A549 (cell line): Measurements from ENCODE around the gene CDH4. TPM values are rescaled to one million over a fixed set of nuclear protein-coding genes. Genes with fewer than 3 reads are reported as not detected.

Source experiments
- ATAC-seq, 2 experiments: fragments of 200-7000 bp in 1 of 2; fragments of >200 bp in 1 of 2; cut with Nextera tagmentation in 1 of 2; cut with Tn5 transposase in 1 of 2; 3 replicates each; pipeline versions ENCODE4 v1.8.0 to v1.9.1; 2018 to 2020; ENCODE audit warnings: mild to moderate bottlenecking in 1 of 2, moderate library complexity in 1 of 2
- CTCF ChIA-PET: fragments of 300-600 bp; sonication (Branson Sonifier 250); formaldehyde crosslinking; extraction: SDS; loops from one replicate; lab custom pipeline; 2021; ENCODE audit warnings: antibody characterized with exemption, inconsistent platforms; lab: Yijun Ruan, JAX
- POLR2A ChIA-PET: fragments of 350-600 bp; formaldehyde crosslinking; extraction: SDS; loops from one replicate; lab custom pipeline; 2021; ENCODE audit warnings: antibody characterized with exemption, inconsistent platforms; lab: Yijun Ruan, JAX
- DNase-seq, 2 experiments: peaks; one replicate each; pipeline versions ENCODE4 v3.0.0 to v3.0.0-alpha.2; 2011 to 2016; ENCODE audit warnings: low read depth in 1 of 2, low spot score in 1 of 2
- FAIRE-seq: peaks from 2 replicates; lab custom pipeline; 2011; peaks lifted over from hg19 to GRCh38; lab: Jason Lieb, UNC
- H3K27ac ChIP-seq, 2 experiments: fragments of >200 bp; sonication (Bioruptor Twin); formaldehyde crosslinking; 3 replicates each; pipeline ENCODE4 v1.5.1; 2016 to 2017
- H3K4me1 ChIP-seq: fragments of >200 bp; sonication (Bioruptor Twin); formaldehyde crosslinking; 3 replicates; pipeline ENCODE4 v1.6.1; 2016
- H3K4me2 ChIP-seq: fragments of >200 bp; sonication (Bioruptor Twin); formaldehyde crosslinking; 3 replicates; pipeline ENCODE4 v1.6.1; 2016
- H3K4me3 ChIP-seq: fragments of >200 bp; sonication (Bioruptor Twin); formaldehyde crosslinking; 3 replicates; pipeline ENCODE4 v1.5.1; 2016
- H3K9me3 ChIP-seq: fragments of >200 bp; sonication (Bioruptor Twin); formaldehyde crosslinking; 3 replicates; pipeline ENCODE4 v1.6.1; 2016
- ATOH8 ChIP-seq: fragments of 250-450 bp; sonication (Bioruptor Pico); IDR thresholded peaks from 2 replicates; pipeline ENCODE4 v1.5.0; 2020; ENCODE audit warnings: low read depth, mild to moderate bottlenecking, moderate library complexity
- BCL3 ChIP-seq: fragments of >200 bp; sonication (Bioruptor Twin); formaldehyde crosslinking; IDR thresholded peaks from 3 replicates; pipeline ENCODE4 v1.6.1; 2016
- BHLHE40 ChIP-seq: IDR thresholded peaks from 2 replicates; pipeline ENCODE4 v1.6.1; 2012; ENCODE audit warnings: low read depth, low read length, inconsistent platforms
- CBX2 ChIP-seq: fragments of 200-600 bp; sonication (generic); IDR thresholded peaks from 2 replicates; pipeline ENCODE4 v1.6.1; 2016; ENCODE audit warnings: low read depth, mild to moderate bottlenecking, borderline replicate concordance
- CEBPB ChIP-seq, 2 experiments: fragments of >200 bp in 1 of 2; sonication (Bioruptor Twin) in 1 of 2; formaldehyde crosslinking in 1 of 2; IDR thresholded peaks; 2 replicates each; pipeline ENCODE4 v1.6.1; 2012 to 2016
- CHD2 ChIP-seq: fragments of 150-350 bp; IDR thresholded peaks from 2 replicates; pipeline ENCODE4 v1.6.1; 2014; ENCODE audit warnings: low read length; ENCODE audit not compliant: partially characterized antibody
- CTCF ChIP-seq: fragments of >200 bp; sonication (Bioruptor Twin); formaldehyde crosslinking; IDR thresholded peaks from 3 replicates; pipeline ENCODE4 v1.5.1; 2016
- ELK1 ChIP-seq: fragments of 150-350 bp; IDR thresholded peaks from 2 replicates; pipeline ENCODE4 v1.6.1; 2014; ENCODE audit warnings: low read depth, mild to moderate bottlenecking, low read length
- ESRRA ChIP-seq: fragments of 150-350 bp; IDR thresholded peaks from 2 replicates; pipeline ENCODE4 v1.6.1; 2014; ENCODE audit warnings: mild to moderate bottlenecking, low read length, borderline replicate concordance
- FOSB ChIP-seq: fragments of 250-450 bp; sonication (Bioruptor Pico); IDR thresholded peaks from 2 replicates; pipeline ENCODE4 v1.5.0; 2020; ENCODE audit warnings: mild to moderate bottlenecking, moderate library complexity
- FOSL2 ChIP-seq, 2 experiments: fragments of 450-650 bp in 1 of 2; fragments of >200 bp in 1 of 2; sonication (Bioruptor Twin) in 1 of 2; formaldehyde crosslinking; IDR thresholded peaks; 2 replicates each; pipeline versions ENCODE4 v1.5.0 to v1.6.1; 2016 to 2020; ENCODE audit warnings: mild to moderate bottlenecking in 1 of 2, moderate library complexity in 1 of 2
- FOXS1 ChIP-seq: fragments of 250-450 bp; sonication (Bioruptor Pico); IDR thresholded peaks from 2 replicates; pipeline ENCODE4 v1.5.0; 2020; ENCODE audit warnings: mild to moderate bottlenecking, moderate library complexity
- HDAC2 ChIP-seq: fragments of 200-600 bp; sonication (generic); IDR thresholded peaks from 2 replicates; pipeline ENCODE4 v1.6.1; 2016
- HMGXB4 ChIP-seq: fragments of 250-450 bp; sonication (Bioruptor Pico); IDR thresholded peaks from 2 replicates; pipeline ENCODE4 v1.5.0; 2021; ENCODE audit warnings: mild to moderate bottlenecking, moderate library complexity, borderline replicate concordance
- KDM1A ChIP-seq: fragments of 200-600 bp; sonication (generic); IDR thresholded peaks from 2 replicates; pipeline ENCODE4 v1.6.1; 2016; ENCODE audit warnings: low read depth, mild to moderate bottlenecking
- MAX ChIP-seq: IDR thresholded peaks from 2 replicates; pipeline ENCODE4 v1.6.1; 2012
- NFE2L2 ChIP-seq: fragments of 150-350 bp; conservative IDR thresholded peaks from 2 replicates; pipeline ENCODE4 v1.6.1; 2014; ENCODE audit warnings: low read length
- NPAS2 ChIP-seq: fragments of 250-450 bp; sonication (Bioruptor Pico); IDR thresholded peaks from 2 replicates; pipeline ENCODE4 v1.8.0; 2022; ENCODE audit warnings: mild to moderate bottlenecking, moderate library complexity, borderline replicate concordance
- PBX3 ChIP-seq: IDR thresholded peaks from 2 replicates; pipeline ENCODE4 v1.6.1; 2012
- POLR2A ChIP-seq: IDR thresholded peaks from 2 replicates; pipeline ENCODE4 v1.6.1; 2012; ENCODE audit warnings: mild to moderate bottlenecking, low read length
- RAD21 ChIP-seq, 2 experiments: fragments of >200 bp in 1 of 2; sonication (Bioruptor Twin) in 1 of 2; formaldehyde crosslinking in 1 of 2; IDR thresholded peaks in 1 of 2; conservative IDR thresholded peaks in 1 of 2; 2 replicates in 1 of 2; 3 replicates in 1 of 2; pipeline ENCODE4 v1.6.1; 2012 to 2018; ENCODE audit warnings: inconsistent platforms in 1 of 2
- RNF2 ChIP-seq: fragments of 200-600 bp; sonication (generic); IDR thresholded peaks from 2 replicates; pipeline ENCODE4 v1.6.1; 2016; ENCODE audit warnings: low read depth, mild to moderate bottlenecking, antibody characterized with exemption, moderate library complexity, borderline replicate concordance
- SMC3 ChIP-seq: fragments of >200 bp; sonication (Bioruptor Twin); formaldehyde crosslinking; IDR thresholded peaks from 3 replicates; pipeline ENCODE4 v1.6.1; 2018; ENCODE audit warnings: inconsistent platforms
- SREBF2 ChIP-seq: fragments of 450-650 bp; IDR thresholded peaks from 2 replicates; pipeline ENCODE4 v1.6.1; 2014; ENCODE audit warnings: mild to moderate bottlenecking, moderate library complexity
- TP53 ChIP-seq: fragments of 250-450 bp; sonication (Bioruptor Pico); IDR thresholded peaks from 2 replicates; pipeline ENCODE4 v1.5.0; 2021; ENCODE audit warnings: mild to moderate bottlenecking, moderate library complexity
- ZFP36 ChIP-seq: fragments of 450-650 bp; IDR thresholded peaks from 2 replicates; pipeline ENCODE4 v1.6.1; 2014; ENCODE audit warnings: borderline replicate concordance; ENCODE audit not compliant: partially characterized antibody
- WGBS: methylation state at CpG from one replicate; pipeline ENCODE4 v1.1.6; 2017; ENCODE audit errors: missing lambda C conversion rate; 5-methylcytosine and 5-hydroxymethylcytosine counted together
- polyA plus RNA-seq, 4 experiments: library from polyadenylated mRNA; depleted of rRNA in 3 of 4; stranded (reverse); fragments of >200 nt; fragmentation: RNase III in 1 of 4; extraction: RNeasy Plus Mini Kit Qiagen cat#74134 plus additional on column Dnase treatment in 1 of 4; gene quantifications; 2 replicates in 3 of 4; 3 replicates in 1 of 4; pipeline ENCODE4 v1.2.3, GENCODE V29; 2011 to 2017

Gene CDH4
- polyA plus RNA-seq, 2 of the 4 experiments (the other 2 are of a cell fraction), result 3.4 to 10.3 TPM

- H3K9me3 ChIP-seq, result no peaks in the 10 kb centered on the region
- no peak overlapping the region for H3K4me3 ChIP-seq
- no peak overlapping the region for H3K4me2 ChIP-seq
- ChIA-PET POLR2A (no interaction called here), CTCF (interaction anchor here (0.8 to 4.1 kb wide), 21 partner anchors 11 to 1206 kb away, joined by 3 to 30 read pairs (median 4); partner anchors contain the start of gene CDH4)
- 49% methylated on average over 10 of the region's 10 CpGs for WGBS
- TF ChIP-seq NFE2L2 (no peak), MAX (no peak), FOSL2 (IDR thresholded peaks at IDR 0.05) (no peak), FOSL2 (CRISPR knock-in tag; IDR thresholded peaks at IDR 0.05) (no peak), FOXS1 (CRISPR knock-in tag) (no peak), RAD21 (conservative IDR thresholded peaks at IDR 0.05 in 1 of 2, IDR thresholded peaks at IDR 0.05 in 1 of 2) (peak; percentile 54 to 64; a peak in 4 of 5 replicates), TP53 (CRISPR knock-in tag) (no peak), CEBPB (IDR thresholded peaks at IDR 0.05) (no peak), HDAC2 (no peak), KDM1A (no peak), NPAS2 (CRISPR knock-in tag) (no peak), ELK1 (no peak), SREBF2 (no peak), FOSB (CRISPR knock-in tag) (no peak), CTCF (peak; percentile 77), CBX2 (no peak), ESRRA (no peak), SMC3 (peak; percentile 74)
- H3K4me1 ChIP-seq, result no peaks in the 10 kb centered on the region
- peak in 1 of 2 experiments; percentile 22; a peak in 1 of 6 replicates for ATAC-seq
- no peak for FAIRE-seq
- peak in 1 of 2 experiments; percentile 29 for DNase-seq
- H3K27ac ChIP-seq, result no peak overlapping the region
These were observed 11.1 kb downstream of the CDH4 start for GRCh38 chr20:61263084-61263695.

- CTCF ChIA-PET, result interaction anchor here (0.8 to 4.1 kb wide), 13 partner anchors 11 to 1207 kb away, joined by 3 to 30 read pairs (median 4); partner anchors contain the start of gene CDH4
- 76% methylated on average over 9 of the region's 9 CpGs for WGBS
- Histone ChIP-seq H3K27ac (no peak overlapping the region), H3K9me3 (no peaks in the 10 kb centered on the region), H3K4me2 (no peak overlapping the region), H3K4me3 (no peak overlapping the region), H3K4me1 (no peaks in the 10 kb centered on the region)
- ATAC-seq, result no peak
- DNase-seq, result no peak
- FAIRE-seq, result no peak
- POLR2A ChIA-PET, result no interaction called here
- no peak for TF ChIP-seq FOSL2 (IDR thresholded peaks at IDR 0.05)
- no peak for TF ChIP-seq FOSL2 (CRISPR knock-in tag; IDR thresholded peaks at IDR 0.05)
- no peak for TF ChIP-seq PBX3
- no peak for TF ChIP-seq KDM1A
- no peak for TF ChIP-seq RNF2
- no peak for TF ChIP-seq NFE2L2
- TF ChIP-seq CHD2, result no peak
- no peak for TF ChIP-seq ELK1
- TF ChIP-seq SMC3, result no peak
- no peak for TF ChIP-seq BHLHE40
- no peak for TF ChIP-seq HDAC2
- no peak for TF ChIP-seq BCL3
- TF ChIP-seq ZFP36, result no peak
- TF ChIP-seq POLR2A, result no peak
- TF ChIP-seq ATOH8, result no peak
- no peak for TF ChIP-seq HMGXB4 (CRISPR knock-in tag)
These were observed 11.9 kb downstream of the CDH4 start for GRCh38 chr20:61263938-61264337.
